Measurements from ENCODE around the gene PLXNA4. TPM values are rescaled to one million over a fixed set of nuclear protein-coding genes. Genes with fewer than 3 reads are reported as not detected.

Gene PLXNA4
- total and polyA plus RNA-seq, 11 donors, result 1.8 to 22.1 (median 10.5) TPM

GRCh38 chr7:132307465-132307864 lies 268.8 kb downstream of the PLXNA4 start:
- Histone ChIP-seq H3K36me3 (no peaks in the 10 kb centered on the region), H3K9me3 (no peaks in the 10 kb centered on the region), H3K4me3 (no peak overlapping the region), H3K4me1 (no peaks in the 10 kb centered on the region), H3K27me3 (no peaks in the 10 kb centered on the region), H3K27ac (no peak overlapping the region)
- DNase-seq, result no peak
- WGBS, 4 donors, result 74 to 89% (median 79%) methylated on average over 7 of the region's 7 CpGs
- intact Hi-C loops (cut with DNase I), result no loop called here
- no peak for TF ChIP-seq CTCF (IDR thresholded peaks at IDR 0.05)
- TF ChIP-seq POLR2A (IDR thresholded peaks at IDR 0.05), result no peak
- ATAC-seq, result no peak

- Histone ChIP-seq H3K36me3 (peaks cover 0 to 3% (median 0%) of the 10 kb centered on the region in 9 donors), H3K9me3 (no peaks in the 10 kb centered on the region), H3K27me3 (no peaks in the 10 kb centered on the region), H3K4me1 (no peaks in the 10 kb centered on the region), H3K27ac (no peak overlapping the region), H3K4me3 (no peak overlapping the region)
- DNase-seq, result no peak
- no peak for TF ChIP-seq POLR2A (IDR thresholded peaks at IDR 0.05)
- TF ChIP-seq CTCF (IDR thresholded peaks at IDR 0.05), result no peak
- 30 to 40% (median 39%) methylated on average over 6 of the region's 6 CpGs for WGBS, 4 donors
- no peak for ATAC-seq
- intact Hi-C loops (cut with DNase I), result loop anchor here in 1 of 10 donors (5.0 kb wide), 1 partner anchor 343 kb away; no protein-coding TSS in a partner anchor
Measured at GRCh38 chr7:132300599-132301277, 275.5 kb downstream of the PLXNA4 start.

GRCh38 chr7:132298790-132299189 lies 277.5 kb downstream of the PLXNA4 start:
- Histone ChIP-seq H3K27me3 (no peaks in the 10 kb centered on the region), H3K36me3 (peaks cover 0 to 3% (median 0%) of the 10 kb centered on the region in 9 donors), H3K27ac (no peak overlapping the region), H3K9me3 (no peaks in the 10 kb centered on the region), H3K4me3 (no peak overlapping the region), H3K4me1 (no peaks in the 10 kb centered on the region)
- TF ChIP-seq CTCF (IDR thresholded peaks at IDR 0.05), result no peak
- ATAC-seq (no peak), DNase-seq (no peak)
- intact Hi-C loops (cut with DNase I), result no loop called here
- 58 to 68% (median 60%) methylated on average over 4 of the region's 4 CpGs for WGBS, 4 donors

- H3K9me3 ChIP-seq, result no peaks in the 10 kb centered on the region
- peaks cover 0 to 6% (median 0%) of the 10 kb centered on the region in 12 donors for H3K4me1 ChIP-seq
- ATAC-seq (no peak), DNase-seq (no peak)
- H3K4me3 ChIP-seq, result no peak overlapping the region
- intact Hi-C loops (cut with DNase I), result no loop called here
- no peak overlapping the region for H3K27ac ChIP-seq
- H3K36me3 ChIP-seq, result peaks cover 0 to 3% (median 0%) of the 10 kb centered on the region in 9 donors
- WGBS, 4 donors, result 84 to 88% (median 86%) methylated on average over 6 to 8 of the region's 8 CpGs
- H3K27me3 ChIP-seq, result no peaks in the 10 kb centered on the region
- no peak for TF ChIP-seq POLR2A (IDR thresholded peaks at IDR 0.05)
- TF ChIP-seq CTCF (IDR thresholded peaks at IDR 0.05), result no peak
Measured at GRCh38 chr7:132296820-132297219, 279.4 kb downstream of the PLXNA4 start.
